HL-60 (cell line): Measurements from ENCODE around the gene MAP3K5.

Source experiments
- DNase-seq, 2 experiments: peaks; one replicate each; pipeline ENCODE4 v3.0.0-alpha.2; 2010 to 2020; ENCODE audit warnings: low read depth in 1 of 2, low spot score in 1 of 2
- H3K27ac ChIP-seq: fragments of 250-450 bp; sonication (Bioruptor Pico); replicated peaks from 2 replicates; pipeline ENCODE4 v1.5.1; 2020; ENCODE audit warnings: mild to moderate bottlenecking, moderate library complexity
- H3K27me3 ChIP-seq: fragments of 250-450 bp; sonication (Bioruptor Pico); 2 replicates; pipeline ENCODE4 v1.5.1; 2021; ENCODE audit warnings: mild to moderate bottlenecking, moderate library complexity; ENCODE audit not compliant: insufficient read depth, poor library complexity, severe bottlenecking
- H3K4me3 ChIP-seq: replicated peaks from 2 replicates; pipeline ENCODE4 v1.5.1; 2011; ENCODE audit warnings: mild to moderate bottlenecking, control low read depth, low read length; ENCODE audit not compliant: insufficient read depth
- GABPA ChIP-seq: IDR thresholded peaks from 2 replicates; pipeline ENCODE4 v1.6.1; 2012; ENCODE audit warnings: low read depth
- POLR2AphosphoS5 ChIP-seq: IDR thresholded peaks from 2 replicates; pipeline ENCODE4 v1.6.1; 2012; ENCODE audit warnings: low read depth
- SPI1 ChIP-seq: IDR thresholded peaks from 2 replicates; pipeline ENCODE4 v1.6.1; 2012; ENCODE audit warnings: low read depth, mild to moderate bottlenecking, borderline replicate concordance
- TF ChIP-seq, protein P1 (sequence below): IDR thresholded peaks from 2 replicates; pipeline ENCODE4 v1.6.1; 2012; ENCODE audit warnings: low read depth; ENCODE audit not compliant: insufficient replicate concordance
- TF ChIP-seq, protein P2 (sequence below): IDR thresholded peaks from one replicate; pipeline ENCODE4 v1.5.1; 2011; ENCODE audit warnings: low read length, control low read depth, inconsistent platforms; ENCODE audit not compliant: insufficient read depth

Gene MAP3K5

DNA sequence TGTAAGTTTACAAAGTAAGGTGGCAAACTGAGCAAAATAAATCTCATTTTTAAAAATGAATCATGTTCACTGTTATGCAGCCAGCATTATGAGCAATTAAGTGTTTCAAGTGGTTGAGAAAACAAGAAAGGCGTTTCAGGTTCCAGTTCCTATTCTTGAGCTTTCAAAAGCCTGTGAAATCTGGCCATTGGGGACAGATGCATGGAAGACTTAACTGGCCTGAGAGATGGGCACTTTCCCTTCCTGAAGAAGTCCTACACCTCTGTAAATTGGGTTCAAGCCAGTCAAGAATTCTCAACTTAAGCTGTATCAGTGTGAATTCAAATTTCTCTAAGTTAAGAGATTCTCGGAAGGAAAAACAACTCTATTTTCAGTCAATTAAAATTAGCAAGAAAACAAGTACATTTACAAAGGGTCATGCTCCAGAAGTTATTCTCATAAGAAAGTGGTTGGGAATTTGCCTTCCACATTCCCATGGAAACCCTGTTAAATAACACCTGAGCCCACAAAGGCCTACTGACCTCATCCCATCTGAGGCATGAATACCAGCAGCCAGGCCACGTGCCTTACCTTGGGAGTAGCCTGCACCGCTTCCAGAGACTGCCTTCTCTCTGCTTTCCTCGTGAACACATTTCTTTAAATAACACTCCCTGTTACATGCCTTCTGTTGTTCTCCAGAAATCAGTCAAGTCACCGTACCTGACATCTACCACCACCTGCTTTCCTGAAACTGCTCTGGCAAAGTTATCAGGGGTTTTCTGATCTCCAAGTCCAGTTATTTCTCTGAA lies 19.4 kb downstream of the MAP3K5 start:
- H3K27ac ChIP-seq: no peak overlapping the region; the same call in 1 of the 2 replicates
- H3K4me3 ChIP-seq: no peak overlapping the region
- DNase-seq: no peak
- no peaks in the 10 kb centered on the region for H3K27me3 ChIP-seq
- no peak for TF ChIP-seq GABPA
- TF ChIP-seq, protein P1, sequence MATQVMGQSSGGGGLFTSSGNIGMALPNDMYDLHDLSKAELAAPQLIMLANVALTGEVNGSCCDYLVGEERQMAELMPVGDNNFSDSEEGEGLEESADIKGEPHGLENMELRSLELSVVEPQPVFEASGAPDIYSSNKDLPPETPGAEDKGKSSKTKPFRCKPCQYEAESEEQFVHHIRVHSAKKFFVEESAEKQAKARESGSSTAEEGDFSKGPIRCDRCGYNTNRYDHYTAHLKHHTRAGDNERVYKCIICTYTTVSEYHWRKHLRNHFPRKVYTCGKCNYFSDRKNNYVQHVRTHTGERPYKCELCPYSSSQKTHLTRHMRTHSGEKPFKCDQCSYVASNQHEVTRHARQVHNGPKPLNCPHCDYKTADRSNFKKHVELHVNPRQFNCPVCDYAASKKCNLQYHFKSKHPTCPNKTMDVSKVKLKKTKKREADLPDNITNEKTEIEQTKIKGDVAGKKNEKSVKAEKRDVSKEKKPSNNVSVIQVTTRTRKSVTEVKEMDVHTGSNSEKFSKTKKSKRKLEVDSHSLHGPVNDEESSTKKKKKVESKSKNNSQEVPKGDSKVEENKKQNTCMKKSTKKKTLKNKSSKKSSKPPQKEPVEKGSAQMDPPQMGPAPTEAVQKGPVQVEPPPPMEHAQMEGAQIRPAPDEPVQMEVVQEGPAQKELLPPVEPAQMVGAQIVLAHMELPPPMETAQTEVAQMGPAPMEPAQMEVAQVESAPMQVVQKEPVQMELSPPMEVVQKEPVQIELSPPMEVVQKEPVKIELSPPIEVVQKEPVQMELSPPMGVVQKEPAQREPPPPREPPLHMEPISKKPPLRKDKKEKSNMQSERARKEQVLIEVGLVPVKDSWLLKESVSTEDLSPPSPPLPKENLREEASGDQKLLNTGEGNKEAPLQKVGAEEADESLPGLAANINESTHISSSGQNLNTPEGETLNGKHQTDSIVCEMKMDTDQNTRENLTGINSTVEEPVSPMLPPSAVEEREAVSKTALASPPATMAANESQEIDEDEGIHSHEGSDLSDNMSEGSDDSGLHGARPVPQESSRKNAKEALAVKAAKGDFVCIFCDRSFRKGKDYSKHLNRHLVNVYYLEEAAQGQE: no peak
- TF ChIP-seq, protein P2, sequence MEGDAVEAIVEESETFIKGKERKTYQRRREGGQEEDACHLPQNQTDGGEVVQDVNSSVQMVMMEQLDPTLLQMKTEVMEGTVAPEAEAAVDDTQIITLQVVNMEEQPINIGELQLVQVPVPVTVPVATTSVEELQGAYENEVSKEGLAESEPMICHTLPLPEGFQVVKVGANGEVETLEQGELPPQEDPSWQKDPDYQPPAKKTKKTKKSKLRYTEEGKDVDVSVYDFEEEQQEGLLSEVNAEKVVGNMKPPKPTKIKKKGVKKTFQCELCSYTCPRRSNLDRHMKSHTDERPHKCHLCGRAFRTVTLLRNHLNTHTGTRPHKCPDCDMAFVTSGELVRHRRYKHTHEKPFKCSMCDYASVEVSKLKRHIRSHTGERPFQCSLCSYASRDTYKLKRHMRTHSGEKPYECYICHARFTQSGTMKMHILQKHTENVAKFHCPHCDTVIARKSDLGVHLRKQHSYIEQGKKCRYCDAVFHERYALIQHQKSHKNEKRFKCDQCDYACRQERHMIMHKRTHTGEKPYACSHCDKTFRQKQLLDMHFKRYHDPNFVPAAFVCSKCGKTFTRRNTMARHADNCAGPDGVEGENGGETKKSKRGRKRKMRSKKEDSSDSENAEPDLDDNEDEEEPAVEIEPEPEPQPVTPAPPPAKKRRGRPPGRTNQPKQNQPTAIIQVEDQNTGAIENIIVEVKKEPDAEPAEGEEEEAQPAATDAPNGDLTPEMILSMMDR: no peak
- TF ChIP-seq POLR2AphosphoS5: no peak
- TF ChIP-seq SPI1: no peak

DNA sequence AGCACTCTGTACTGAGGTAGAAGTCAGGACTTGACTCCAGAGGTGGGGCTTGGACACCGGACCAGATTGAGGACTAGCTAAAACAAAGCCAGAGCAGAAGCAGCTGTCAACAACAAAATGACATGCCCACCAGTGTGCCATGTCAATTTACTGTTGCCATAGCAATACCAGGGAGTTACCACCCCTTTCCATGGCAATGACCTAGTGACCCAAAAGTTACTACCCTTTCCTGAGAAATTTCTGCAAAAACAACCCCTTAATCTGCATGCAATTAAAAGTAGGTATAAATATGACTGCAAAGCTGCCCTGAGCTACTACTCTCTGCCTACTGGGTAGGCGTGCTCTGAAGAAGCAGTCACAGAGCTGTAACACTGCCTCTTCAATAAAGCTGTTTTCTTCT lies 21.0 kb downstream of the MAP3K5 start:
- H3K27me3 ChIP-seq: no peaks in the 10 kb centered on the region
- no peak for TF ChIP-seq POLR2AphosphoS5
- TF ChIP-seq, protein P2: no peak
- TF ChIP-seq SPI1: no peak
- TF ChIP-seq GABPA: no peak
- TF ChIP-seq, protein P1: no peak
- DNase-seq: no peak
- no peak overlapping the region for H3K27ac ChIP-seq
- no peak overlapping the region for H3K4me3 ChIP-seq

DNA sequence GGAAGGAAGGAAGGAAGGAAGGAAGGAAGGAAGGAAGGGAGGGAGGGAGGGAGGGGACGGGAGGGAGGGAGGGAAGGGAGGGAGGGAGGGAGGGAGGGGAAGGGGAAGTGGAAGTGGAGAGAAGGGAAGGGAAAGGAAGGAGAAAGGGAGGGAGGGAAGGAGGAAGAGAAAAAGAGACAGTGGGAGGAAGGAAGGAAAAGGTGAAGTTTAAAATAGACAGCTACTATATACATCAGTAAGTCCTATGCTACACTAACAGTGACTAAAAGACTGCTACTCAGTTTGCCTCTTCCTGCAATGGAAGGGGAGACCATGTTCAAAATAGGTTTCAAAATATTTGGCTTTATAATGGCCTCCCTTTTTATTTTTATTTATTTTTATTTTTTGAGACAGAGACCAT lies 22.5 kb downstream of the MAP3K5 start:
- DNase-seq: no peak
- no peak overlapping the region for H3K4me3 ChIP-seq
- H3K27ac ChIP-seq: no peak overlapping the region
- no peaks in the 10 kb centered on the region for H3K27me3 ChIP-seq
- TF ChIP-seq, protein P2: no peak
- TF ChIP-seq SPI1: no peak

DNA sequence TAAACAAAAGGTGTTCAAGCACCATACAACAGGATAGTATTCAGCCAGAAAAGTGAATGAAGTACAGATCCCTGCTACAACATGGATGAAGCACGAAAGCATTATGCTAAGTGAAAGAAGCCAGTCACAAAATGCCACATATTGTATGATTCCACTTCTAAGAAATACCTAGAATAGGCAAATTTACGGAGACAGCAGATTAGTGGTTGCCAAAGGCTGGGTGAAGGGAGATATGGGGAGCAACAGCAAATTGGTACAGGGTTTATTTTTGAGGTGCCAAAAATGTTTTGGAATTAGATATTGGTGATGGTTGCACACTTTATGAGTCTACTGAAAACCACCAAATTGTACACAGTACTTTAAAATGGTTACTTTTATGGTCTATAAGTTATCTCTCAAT lies 23.2 kb downstream of the MAP3K5 start:
- Histone ChIP-seq H3K27ac (no peak overlapping the region), H3K4me3 (no peak overlapping the region), H3K27me3 (no peaks in the 10 kb centered on the region)
- DNase-seq: no peak
- TF ChIP-seq GABPA: no peak
- TF ChIP-seq, protein P1: no peak
